SIG-M5 treated with dmso at 0.1 percent for 504 hours (cell line): ENCODE measurements around the gene IQSEC1.

Experiments used
- DNase-seq: peaks from one replicate; lab custom pipeline; 2025; ENCODE audit not compliant: unreplicated experiment; lab: John Stamatoyannopoulos, UW

Gene IQSEC1

DNA sequence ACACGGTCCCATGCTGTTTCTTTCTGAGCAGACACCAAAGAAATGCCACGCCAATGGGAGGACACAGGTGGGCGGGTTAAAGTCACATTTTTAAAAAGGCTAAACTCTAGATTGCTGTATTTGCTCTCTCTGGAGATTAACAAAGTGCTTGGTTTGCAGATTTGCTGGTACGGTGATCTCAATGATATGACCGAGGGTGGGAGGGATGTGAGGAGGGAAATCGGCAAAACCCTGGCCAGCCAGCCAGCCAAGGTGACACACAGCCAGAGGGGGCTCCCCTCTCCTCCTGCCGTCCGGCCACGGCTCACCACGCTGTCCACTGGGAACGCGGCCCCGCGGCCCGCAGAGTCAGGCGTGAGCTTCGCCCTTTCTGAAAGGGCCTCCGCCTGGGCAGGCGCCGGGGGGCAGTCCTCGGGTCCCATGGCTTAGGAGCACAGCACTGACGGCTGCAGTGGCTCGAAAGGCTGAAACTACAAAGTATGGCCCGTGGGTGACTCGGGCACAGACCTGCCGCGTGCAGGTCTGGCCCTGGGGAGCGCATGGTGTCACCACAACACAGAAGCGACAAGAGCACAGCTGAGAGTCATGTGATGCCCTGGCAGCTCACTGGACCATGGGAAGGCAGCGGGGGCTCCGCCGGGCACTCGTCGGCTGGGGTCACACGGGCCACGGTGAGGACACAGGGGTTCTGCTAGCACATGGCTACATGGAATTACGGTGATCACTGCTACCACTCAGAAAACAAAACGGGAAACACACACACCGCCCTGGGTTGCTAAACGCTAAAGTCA lies 174.1 kb downstream of the IQSEC1 start:
- no peak for DNase-seq

DNA sequence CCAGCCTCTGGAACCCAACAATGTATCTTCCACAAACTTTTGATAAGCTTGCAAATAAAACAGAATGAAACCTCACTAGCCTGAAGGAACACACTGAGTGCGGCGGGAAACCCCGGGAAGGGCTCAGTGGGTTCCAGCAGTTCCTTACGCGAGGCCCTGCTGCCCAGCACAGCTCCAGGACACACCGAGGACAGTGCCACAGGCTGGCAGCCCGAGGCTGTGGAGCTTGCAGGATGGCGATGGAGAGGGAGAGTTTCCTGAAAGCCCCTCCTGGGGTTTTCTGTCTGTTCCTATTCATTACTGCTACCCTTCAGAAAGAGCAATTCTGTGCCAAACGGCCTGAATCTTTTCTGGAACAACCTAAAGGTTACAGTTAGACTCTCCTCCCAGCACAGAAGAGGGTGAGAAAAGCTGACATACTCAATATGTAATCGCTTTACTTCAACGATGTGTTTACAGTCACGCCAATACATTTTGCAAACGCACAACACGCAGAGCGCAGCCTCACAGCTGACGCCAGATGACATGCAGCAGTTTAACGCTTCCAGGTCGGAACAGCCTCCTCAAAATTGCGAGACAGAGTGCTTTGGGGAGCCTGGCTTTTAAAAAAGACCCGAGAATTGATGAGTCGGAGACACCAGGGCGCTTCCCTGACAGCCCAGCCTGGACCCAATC lies 174.8 kb downstream of the IQSEC1 start:
- DNase-seq, result no peak

DNA sequence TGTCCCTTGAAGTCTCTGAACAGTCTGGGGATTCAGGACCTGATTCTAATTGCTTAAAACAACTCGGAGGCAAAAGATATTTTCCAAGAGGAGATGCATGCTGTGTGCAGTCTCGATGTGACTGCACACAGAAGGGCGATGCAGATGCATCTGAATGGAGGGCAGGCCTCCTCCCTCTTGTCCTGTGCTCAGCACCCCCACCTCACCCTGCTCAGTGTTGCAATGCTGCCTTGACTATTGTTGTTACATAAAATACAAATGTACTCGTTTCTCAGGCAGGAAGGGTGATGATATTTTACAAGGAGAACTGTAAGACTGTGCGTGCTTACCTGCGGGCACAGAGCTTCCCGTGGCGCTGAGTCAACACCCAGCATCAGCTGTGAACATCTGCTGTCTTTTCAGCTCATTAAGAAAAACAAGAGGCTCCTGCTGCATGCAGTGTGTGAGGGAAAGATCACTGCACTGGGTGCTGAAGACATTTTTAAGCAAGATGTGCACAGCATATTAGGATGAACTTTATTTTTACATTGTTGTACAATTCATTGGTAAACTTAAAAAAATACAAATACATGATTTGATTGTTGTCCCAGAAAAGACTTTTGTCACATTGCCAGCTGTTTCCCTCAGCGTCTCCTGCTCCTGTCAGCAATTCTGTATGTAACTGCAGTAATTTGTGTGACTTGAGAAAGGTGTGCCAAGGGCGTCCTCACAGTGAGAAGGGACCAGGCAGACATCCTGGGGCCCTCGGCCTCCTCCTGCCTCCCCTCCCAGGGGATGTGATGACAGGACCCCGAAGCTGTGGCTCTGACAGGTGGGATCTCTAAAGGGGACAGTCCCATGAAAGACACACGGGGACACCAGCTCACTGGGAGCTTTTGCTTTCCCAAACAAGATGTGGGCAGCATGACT lies 175.6 kb downstream of the IQSEC1 start:
- DNase-seq, result peak; percentile 10

DNA sequence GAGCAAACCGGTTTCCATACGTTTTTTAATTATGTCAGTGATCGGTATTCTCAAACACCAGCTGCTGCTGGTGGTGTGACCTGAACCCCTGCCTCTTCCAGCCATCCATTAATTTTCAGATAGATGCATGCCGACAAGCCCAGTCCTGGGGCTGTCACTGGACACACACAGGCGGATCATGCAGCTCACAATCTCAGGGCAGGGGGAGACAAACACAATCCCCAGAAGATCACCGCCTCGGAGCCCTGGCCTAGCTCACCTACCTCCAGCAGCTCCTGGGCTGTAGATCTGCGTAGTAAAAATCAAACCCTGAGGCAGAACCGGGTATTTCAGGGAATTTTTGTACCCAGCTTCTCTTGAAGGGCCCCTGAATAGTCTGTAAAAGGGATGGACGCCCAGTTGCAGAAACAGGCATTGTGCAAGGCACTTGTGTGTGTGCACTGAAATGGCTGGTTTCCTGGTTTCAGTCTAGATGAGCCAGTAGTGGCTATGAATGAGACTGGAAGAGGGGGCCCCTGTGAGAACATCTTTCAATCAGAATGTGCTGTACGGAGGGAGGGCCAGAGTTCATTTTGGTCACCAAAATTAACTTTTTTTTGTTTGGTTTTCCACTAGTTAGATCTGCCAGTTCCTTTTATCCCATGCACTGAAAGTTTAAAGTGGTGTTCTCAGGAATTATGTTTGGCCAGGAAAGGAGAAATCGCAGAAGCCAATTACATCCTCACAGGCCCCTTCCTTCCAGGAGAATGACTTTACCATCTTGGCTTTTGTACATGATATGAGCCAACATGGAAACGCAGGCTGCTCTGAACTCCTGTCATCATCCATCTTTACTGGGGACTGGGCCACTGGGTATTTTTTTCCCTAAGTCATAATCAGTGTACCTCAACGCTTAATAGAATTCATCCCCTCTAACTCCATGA lies 176.9 kb downstream of the IQSEC1 start:
- peak; percentile 65 for DNase-seq

DNA sequence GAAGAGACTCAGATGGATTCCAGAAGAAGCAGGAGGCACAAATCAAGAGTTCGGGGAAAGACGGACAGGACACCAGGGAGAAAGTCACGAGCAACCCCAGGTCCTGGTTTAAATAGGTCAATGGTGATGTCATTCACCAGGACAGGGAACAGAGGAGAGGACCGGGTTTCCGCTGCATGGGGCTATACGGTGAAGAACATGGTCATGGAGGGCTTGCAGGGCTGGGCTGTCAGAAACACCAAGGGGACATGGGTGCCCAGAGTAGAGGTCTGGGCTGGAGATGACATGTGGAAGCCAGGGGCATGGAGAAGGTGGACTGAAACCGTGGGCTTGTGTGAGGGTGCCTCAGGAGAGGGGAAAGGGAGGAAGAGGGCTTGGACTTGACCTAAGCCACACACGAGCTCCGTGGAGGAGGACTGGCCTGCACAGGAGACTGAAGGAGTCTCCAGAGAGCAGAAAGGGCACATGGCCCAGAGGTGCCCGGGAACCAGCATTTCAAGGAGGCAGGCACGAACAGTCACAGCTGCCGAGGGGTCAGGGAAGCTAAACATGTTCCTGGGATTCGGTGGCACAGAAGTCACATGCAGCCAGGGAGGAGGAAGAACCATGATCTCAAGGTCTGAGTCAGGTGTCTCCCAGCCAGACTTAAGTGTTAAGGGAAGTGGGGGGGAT lies 177.7 kb downstream of the IQSEC1 start:
- no peak for DNase-seq

DNA sequence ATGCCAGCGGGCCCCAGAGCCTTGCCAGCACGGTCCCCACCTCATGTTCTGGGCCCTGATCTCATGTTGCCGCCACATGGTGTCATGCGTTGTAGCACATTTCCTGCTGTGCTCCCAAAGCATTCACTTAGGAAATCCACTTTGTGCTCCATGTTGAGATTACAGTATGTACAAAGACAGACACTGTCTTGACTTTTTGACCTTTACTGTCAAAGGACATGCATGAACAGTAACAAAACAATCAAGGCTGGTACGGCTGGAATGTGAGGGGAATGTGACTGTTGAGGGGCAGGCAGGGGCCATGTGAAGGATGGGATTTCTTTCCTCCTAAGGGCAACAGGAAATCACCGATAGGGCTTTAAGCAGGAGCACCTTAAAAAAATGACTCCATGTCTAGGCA lies 178.6 kb downstream of the IQSEC1 start:
- DNase-seq, result no peak

DNA sequence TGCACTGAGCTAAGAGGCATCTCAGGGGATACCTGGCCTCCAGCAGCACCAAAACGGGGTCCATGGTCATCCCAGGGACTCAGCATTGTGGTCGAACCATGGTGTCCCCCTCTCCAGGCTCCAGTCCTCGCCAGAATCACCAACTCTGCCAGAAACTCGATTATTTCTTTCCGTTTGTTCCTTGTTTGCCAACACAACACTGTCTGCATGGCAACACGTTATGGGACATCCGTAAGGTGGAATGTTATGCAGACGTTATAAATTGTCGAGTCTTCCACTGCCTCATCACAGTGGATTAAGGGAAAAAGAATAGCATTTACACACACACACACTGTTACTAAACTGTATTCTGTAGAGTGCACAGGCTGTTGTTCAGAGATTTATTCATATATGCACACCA lies 179.4 kb downstream of the IQSEC1 start:
- no peak for DNase-seq

DNA sequence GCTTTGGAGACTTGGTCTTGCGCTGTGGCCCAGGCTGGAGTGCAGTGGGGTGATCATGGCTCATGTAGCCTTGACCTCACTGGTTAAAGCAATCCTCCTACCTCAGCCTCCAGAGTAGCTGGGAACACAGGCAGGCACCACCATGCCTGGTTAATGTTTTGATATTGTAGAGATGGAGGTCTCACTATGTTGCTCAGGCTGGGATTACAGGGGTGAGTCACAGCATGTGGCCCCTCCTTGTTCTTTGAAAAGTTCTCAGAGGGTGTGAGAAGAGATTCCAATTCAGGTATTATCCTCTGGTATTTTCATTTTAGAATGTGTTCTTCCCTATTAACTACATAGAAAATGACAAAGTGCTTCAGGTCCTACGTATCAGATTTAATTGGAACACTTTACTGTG lies 180.0 kb downstream of the IQSEC1 start:
- DNase-seq, result no peak

DNA sequence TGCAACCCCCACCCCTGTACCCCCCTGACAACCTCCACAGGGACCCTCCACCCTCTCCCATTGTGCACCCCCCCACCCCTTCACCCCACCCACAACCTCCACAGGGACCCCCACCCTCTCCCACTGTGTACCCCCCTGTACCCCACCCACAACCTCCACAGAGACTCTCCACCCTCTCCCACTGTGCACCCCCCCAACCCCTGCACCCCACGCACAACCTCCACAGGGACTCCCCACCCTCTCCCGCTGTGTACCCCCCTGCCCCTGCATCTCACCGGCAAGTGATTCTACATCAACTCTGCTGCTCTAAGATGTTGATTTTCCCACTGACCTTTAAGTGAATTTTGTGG lies 180.4 kb downstream of the IQSEC1 start:
- DNase-seq, result no peak

DNA sequence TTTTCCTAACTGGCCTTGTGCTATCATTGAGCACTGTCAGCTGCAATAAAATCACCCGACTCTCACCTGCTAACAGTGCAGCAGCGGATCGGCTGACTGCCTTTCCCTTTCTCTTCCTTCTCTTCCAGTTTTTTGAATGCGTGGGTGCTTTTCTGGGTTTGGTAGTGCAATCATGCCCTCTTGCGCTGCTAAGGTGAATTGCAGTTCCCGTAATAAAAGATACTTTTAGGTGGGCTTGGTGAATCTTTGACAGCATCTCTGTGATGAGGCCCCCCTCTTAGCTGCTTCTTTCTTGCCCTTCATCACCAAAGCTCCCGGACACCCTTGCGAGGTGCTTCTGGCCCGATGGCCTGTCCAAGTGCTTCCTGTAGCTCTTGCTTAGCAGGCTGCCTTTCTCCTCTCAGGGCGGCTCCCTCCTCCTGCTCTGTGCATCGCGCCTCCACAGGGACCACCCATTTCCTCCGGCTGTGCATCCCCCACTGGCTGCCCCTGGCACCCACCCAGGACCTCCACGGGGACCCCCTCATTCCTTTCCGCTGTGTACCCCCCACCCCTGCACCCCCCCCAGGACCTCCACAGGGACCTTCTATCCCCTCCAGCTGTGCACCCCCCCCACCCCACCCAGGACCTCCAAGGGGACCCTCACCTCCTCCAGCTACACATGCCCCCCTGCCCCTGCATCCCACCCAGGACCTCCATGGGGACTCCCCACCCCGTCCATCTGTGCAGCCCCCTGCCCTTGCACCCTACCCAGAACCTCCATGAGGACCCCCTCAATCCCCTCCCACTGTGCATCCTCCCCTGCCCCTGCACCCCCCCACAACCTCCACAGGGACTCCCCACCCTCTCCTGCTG lies 181.0 kb downstream of the IQSEC1 start:
- DNase-seq, result peak; percentile 83

DNA sequence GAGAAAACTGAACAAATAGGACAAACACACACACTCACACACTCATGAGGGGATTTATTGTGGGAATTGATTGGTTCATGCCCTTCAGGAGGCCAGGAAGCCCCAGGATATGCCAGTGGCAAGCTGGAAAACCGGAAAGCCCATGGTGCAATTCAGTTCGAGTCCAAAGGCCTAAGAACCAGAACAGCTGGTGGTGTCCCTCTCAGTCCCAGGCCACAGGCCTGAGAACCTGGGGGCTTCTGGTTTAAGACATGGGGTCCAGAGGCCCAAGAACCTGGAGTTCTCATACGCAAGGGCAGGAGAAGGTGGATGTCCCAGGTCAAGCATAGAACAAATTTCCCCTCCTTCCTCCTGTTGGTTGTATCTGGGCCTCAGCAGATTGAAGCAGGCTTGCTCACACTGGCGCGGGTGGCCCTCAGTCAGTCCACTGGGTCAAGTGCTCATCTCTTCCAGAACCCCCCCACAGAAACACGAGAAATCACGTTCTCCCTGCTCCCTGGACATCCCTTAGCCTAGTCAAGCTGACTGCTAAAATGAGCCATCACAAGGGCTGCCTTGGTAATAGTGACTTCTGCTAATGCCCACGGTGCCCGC lies 181.7 kb downstream of the IQSEC1 start:
- DNase-seq, result no peak

DNA sequence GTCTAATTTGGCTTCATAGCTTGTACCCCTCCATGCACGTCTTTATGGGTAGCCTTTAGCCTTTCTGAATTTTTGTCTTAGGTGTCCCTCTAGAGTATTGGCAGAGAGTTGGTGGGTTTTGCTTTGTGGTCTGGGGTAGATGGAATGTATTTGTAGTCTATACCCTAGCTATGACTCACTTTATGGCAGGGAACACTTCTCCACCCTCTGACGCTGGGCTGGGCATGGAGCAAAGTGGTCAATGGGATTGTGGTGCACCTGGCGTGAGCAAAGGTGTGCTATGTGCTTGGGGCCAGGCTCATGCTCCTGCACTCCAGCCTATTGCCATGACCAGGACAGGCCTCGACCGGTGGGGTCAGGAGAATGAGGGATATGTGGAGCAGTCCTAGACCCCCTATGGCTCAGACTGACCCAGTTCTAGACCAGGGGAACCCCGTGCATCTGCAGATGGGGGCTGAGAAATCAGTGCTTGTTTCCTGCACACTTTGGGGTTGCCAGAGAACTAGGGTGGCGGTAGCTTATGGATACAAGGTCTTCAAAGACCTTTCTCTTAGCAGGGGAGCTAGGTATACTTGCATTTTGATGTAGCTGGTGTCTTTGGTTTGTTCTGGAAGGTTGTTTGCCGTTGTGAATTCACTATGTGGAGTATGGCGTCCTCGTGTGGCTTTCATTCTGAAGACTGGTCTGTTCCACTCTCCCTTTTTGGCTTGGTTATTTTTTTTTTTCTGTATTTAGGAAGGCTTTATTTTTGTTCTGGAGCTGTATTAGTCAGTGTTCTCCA lies 182.4 kb downstream of the IQSEC1 start:
- no peak for DNase-seq

DNA sequence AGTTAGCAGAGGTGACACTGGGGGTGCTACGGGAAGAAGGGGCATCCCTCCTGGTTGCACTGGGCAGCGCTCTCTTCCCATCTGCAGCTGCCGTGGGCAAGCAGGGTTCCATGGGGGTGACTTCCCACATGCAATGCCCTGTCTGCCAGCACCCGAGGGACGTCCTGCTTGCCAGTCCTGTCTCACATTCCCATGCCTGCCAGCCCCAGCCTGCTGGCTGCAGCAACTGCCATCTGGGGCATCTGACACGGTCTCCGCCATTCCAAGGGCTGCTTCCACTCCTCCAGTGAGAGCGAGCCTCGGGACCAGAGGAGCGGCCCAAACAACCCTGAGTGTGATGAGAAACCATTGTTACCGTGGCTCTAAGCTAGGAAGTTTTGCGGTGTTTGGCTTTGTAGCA lies 186.5 kb downstream of the IQSEC1 start:
- no peak for DNase-seq

DNA sequence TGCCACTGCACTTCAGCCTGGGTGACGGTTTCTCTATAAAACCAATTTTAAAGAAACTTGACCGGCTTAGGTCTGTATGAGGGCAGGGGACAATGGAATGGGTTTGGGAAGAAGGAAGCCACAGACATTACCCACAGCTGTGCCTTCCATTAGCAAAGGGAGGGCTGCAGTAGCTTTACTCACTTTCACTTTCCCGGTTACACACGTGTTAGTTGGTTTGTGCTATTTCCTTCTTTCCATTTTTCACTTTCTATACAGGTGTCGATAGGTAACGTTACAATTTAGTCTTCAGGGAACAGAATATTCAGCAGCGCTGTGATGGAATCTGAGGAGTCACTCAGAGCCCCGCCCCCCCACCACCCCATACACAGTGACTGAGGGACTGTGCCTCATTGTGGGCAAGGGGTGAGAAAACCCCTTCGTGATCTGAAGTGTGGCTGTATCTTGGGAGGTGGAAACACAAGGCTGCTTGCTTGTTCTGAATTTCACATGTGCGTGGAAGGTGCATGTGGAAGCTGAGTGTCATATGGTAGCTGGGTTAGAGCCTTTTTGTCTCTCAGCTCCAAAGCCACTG lies 187.0 kb downstream of the IQSEC1 start:
- no peak for DNase-seq

DNA sequence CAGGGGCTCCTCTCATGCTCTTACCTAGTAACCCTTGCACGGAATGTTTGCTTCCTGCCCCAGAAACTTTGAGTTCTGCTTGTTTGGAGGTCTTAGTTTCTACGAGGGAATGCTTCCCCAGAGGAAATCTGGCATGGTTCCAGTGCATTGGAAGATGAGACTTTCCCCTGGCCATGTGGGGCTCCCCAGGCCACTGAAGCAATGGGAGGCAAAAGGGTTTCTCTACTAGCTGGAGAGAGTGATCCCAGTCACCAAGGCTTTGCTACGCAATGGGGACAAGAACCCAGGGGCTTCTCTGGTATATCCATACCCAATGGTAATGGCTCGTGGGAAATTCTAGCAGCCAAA lies 187.7 kb downstream of the IQSEC1 start:
- no peak for DNase-seq

DNA sequence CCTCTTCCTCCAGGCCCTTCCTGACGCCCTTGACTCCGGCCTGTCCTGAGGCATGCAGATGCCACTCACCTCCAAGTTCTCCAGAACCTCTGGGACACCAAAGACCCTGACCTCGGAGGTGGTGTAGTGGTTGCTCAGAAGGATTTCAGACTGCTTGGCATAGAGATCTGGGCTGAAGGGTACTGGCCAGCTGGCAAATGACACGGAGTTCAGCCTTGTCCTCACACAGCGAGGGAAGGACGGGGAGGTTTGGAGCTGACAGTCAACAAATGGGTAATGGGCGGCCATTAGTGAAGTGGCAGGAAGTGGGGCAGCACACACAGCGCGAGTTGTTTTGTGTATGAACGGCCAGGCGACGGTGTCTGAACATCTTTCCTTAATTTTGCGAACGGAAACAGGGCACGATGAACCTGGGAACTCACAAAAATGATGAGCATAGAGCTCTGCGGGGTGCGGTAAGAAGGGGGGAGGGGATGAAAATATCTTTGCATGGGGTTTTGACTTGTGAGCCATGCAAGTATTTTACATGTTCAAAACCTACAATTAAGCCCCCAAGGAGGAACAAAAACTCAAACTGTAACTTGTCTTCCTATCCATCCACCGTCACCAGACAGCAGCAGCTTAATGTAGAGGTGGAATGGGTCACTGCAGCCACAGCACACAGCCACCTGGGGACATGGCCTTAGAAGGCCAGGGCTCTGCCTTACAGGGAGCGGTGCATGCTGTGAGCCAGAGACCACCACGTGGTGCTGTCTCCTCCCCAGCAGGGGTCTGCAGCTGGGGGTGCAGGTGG lies 188.2 kb downstream of the IQSEC1 start:
- no peak for DNase-seq

DNA sequence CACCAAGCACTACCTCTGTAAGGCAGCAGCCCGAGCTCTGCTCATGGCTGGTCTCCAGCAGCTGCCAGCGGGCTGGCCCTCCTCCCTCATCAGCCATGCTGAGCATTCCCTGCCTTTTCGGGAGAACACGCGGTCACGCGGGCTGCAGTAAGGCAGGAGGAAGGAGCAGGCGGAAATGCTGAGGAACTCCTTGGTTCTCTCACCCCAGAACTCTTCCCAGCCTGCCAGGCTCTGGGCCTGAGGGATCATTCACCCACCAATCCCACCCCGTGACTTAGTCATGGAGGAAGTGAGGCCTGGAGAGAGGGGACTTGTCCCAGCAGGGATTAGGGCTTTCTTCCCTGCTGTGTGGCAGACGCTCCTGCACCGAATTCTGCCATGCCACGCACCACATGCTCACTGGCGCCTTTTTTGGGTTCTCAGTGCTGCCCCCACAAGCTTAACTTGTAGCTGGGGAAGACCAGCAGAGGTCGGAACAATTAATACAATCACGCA lies 189.0 kb downstream of the IQSEC1 start:
- DNase-seq, result no peak
